Body of pancreas (tissue), 4 donors: ENCODE measurements around the gene AGTR1. TPM values are rescaled to one million over a fixed set of nuclear protein-coding genes. Genes with fewer than 3 reads are reported as not detected.

Source experiments
- ATAC-seq: fragments of 150-250 bp; one replicate; pipeline ENCODE4 v1.9.1; 2016
- DNase-seq, 4 donors: peaks; one replicate each; pipeline ENCODE4 v3.0.0-alpha.2; 2019
- H3K27ac ChIP-seq, 4 donors: fragments of 200-600 bp; sonication (generic); 1 replicate in 3 of 4; 2 replicates in 1 of 4; pipeline versions ENCODE4 v1.5.1 to v1.6.1; 2016 to 2019; ENCODE audit warnings: mild to moderate bottlenecking in 1 of 4, mixed read lengths in 1 of 4, moderate library complexity in 1 of 4
- H3K27me3 ChIP-seq, 2 donors: fragments of 200-600 bp; sonication (generic); one replicate each; pipeline ENCODE4 v1.6.0; 2016; ENCODE audit warnings: mild to moderate bottlenecking in 1 of 2
- H3K36me3 ChIP-seq, 2 donors: fragments of 200-600 bp; sonication (generic); replicated peaks in 1 of 2; 2 replicates each; pipeline ENCODE4 v1.5.1; 2016; ENCODE audit warnings: low read depth in 2 of 2; ENCODE audit not compliant: insufficient read depth in 1 of 2
- H3K4me1 ChIP-seq: fragments of 200-600 bp; sonication (generic); one replicate; pipeline ENCODE4 v1.6.0; 2016
- H3K4me3 ChIP-seq, 2 donors: fragments of 200-600 bp; sonication (generic); 1 replicate in 1 of 2; 2 replicates in 1 of 2; pipeline ENCODE4 v1.5.1; 2016 to 2019
- H3K9me3 ChIP-seq, 3 donors: fragments of 200-600 bp; sonication (generic); 1 replicate in 2 of 3; 2 replicates in 1 of 3; pipeline ENCODE4 v1.5.1; 2016
- CTCF ChIP-seq, 7 experiments: fragments of 450-650 bp in 4 of 7; fragments of 200-600 bp in 3 of 7; sonication (generic) in 3 of 7; IDR thresholded peaks; one replicate each; pipeline ENCODE4 v1.5.1; 2016 to 2019; ENCODE audit warnings: antibody characterized with exemption in 7 of 7
- POLR2A ChIP-seq, 3 donors: fragments of 450-650 bp; IDR thresholded peaks; one replicate each; pipeline ENCODE4 v1.6.1; 2016; ENCODE audit warnings: antibody characterized with exemption in 3 of 3, mild to moderate bottlenecking in 2 of 3
- WGBS, 2 donors: methylation state at CpG; one replicate each; pipeline ENCODE4 v1.1.5; 2017; 5-methylcytosine and 5-hydroxymethylcytosine counted together
- intact Hi-C: fragments of 100-400 bp; cut with DNase I; formaldehyde crosslinking; loops from one replicate; pipeline ENCODE4 v1.15.1; 2023
- total RNA-seq, 2 donors: library from RNA; depleted of rRNA; stranded (reverse); fragments of >200 nt; gene quantifications; one replicate each; pipeline ENCODE4 v1.1.0, GENCODE V29; 2016

Gene AGTR1
- total RNA-seq, 2 donors from 2014 or later: 4.4 to 11.2 TPM

DNA sequence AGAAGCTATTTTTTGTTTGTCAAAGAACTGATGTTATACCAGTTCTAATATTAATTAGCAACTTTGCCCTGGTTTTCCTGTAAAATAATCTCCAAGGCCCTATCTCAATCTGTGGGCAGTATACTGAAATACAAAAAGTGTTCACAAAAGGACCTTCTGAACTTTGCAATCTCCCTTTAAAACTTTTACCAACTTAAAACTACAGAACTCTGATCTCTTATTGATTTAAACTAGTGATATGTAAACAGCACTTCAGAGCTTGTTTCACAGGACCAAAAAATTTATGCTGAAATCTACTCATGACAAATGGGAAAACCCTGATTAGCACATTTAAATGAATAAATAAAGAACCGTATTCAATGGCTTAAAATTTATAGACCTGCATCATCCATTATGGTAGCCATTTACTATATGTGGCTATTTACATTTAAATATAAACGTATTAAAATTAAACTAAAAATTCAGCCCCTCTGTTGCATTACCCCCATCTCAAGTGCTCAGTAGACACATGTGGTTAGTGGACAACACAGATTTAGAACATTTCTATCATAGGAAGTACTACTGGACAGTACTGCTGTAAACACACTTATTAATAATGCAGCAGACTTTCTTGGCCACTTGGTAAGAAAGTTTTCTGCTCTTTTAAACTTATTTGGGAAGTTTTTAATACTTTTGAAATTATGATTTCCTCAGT, 12.0 kb downstream of the AGTR1 start:
- intact Hi-C loops: no loop called here
- WGBS, 2 donors: 51 to 64% methylated on average over 2 of the region's 2 CpGs
- Histone ChIP-seq H3K27me3 (no peaks in the 10 kb centered on the region), H3K36me3 (no peaks in the 10 kb centered on the region), H3K9me3 (peaks cover 0 to 3% (median 0%) of the 10 kb centered on the region in 3 donors), H3K27ac (no peak overlapping the region), H3K4me3 (no peak overlapping the region), H3K4me1 (no peaks in the 10 kb centered on the region)
- no peak for ATAC-seq
- TF ChIP-seq POLR2A (IDR thresholded peaks at IDR 0.05): no peak
- TF ChIP-seq CTCF (IDR thresholded peaks at IDR 0.05): no peak
- DNase-seq: no peak

DNA sequence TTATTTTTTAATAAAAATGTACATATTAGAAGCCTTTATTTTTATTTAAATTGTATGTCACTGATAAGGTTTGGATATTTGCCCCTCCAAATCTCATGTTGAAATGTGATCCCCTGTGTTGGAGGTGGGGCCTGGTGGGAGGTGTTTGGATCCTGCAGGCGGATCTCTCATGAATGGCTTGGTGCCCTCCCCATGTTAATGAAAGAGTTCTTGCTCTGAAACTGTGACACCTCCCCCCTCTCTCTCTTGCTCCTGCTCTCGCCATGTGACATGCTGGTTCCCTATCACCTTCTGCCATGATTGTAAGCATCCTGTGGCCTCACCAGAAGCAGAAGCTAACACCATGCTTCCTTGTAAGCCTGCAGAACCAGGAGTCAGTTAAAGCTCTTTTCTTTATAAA, 13.0 kb downstream of the AGTR1 start:
- Histone ChIP-seq H3K9me3 (peaks cover 0 to 3% (median 0%) of the 10 kb centered on the region in 3 donors), H3K27ac (no peak overlapping the region), H3K27me3 (no peaks in the 10 kb centered on the region), H3K4me1 (no peaks in the 10 kb centered on the region), H3K36me3 (no peaks in the 10 kb centered on the region), H3K4me3 (no peak overlapping the region)
- no peak for TF ChIP-seq CTCF (IDR thresholded peaks at IDR 0.05)
- TF ChIP-seq POLR2A (IDR thresholded peaks at IDR 0.05): no peak
- no peak for ATAC-seq
- 90 to 92% methylated on average over 2 of the region's 2 CpGs for WGBS, 2 donors
- no peak for DNase-seq
- intact Hi-C loops: no loop called here

- TF ChIP-seq CTCF (IDR thresholded peaks at IDR 0.05) (no peak), POLR2A (IDR thresholded peaks at IDR 0.05) (no peak)
- intact Hi-C loops: no loop called here
- H3K27ac ChIP-seq: no peak overlapping the region
- peaks cover 3% of the 10 kb centered on the region for H3K4me1 ChIP-seq
- ATAC-seq: no peak
- peaks cover 0 to 3% (median 0%) of the 10 kb centered on the region in 3 donors for H3K9me3 ChIP-seq
- no peak for DNase-seq
- no peaks in the 10 kb centered on the region for H3K27me3 ChIP-seq
- WGBS, 2 donors: 87 to 100% methylated on average over 1 of the region's 1 CpG
- H3K4me3 ChIP-seq: no peak overlapping the region
- no peaks in the 10 kb centered on the region for H3K36me3 ChIP-seq
These were observed 14.4 kb downstream of the AGTR1 start for GRCh38 chr3:148711981-148712666.

- no peaks in the 10 kb centered on the region for H3K9me3 ChIP-seq
- intact Hi-C loops: no loop called here
- no peak overlapping the region for H3K27ac ChIP-seq
- no peaks in the 10 kb centered on the region for H3K36me3 ChIP-seq
- 87 to 93% methylated on average over 1 of the region's 1 CpG for WGBS, 2 donors
- H3K4me1 ChIP-seq: peaks cover 20% of the 10 kb centered on the region
- no peak for TF ChIP-seq POLR2A (IDR thresholded peaks at IDR 0.05)
- TF ChIP-seq CTCF (IDR thresholded peaks at IDR 0.05): no peak
- DNase-seq: no peak
- ATAC-seq: no peak
- no peak overlapping the region for H3K4me3 ChIP-seq
- no peaks in the 10 kb centered on the region for H3K27me3 ChIP-seq
These were observed 16.8 kb downstream of the AGTR1 start for GRCh38 chr3:148714521-148714920.
